GM21526 (cell line): ENCODE data around the gene SLAIN2.
"Not testable (repeated sequence)": the region's sequence is repeated elsewhere in the genome, so short reads cannot be mapped to it uniquely, and the experiment has no call there.

Experiments used
- ATAC-seq: cut with Tn5 transposase; IDR thresholded peaks from one replicate; pipeline ENCODE4 v1.9.1; 2021; ENCODE audit warnings: moderate library complexity; ENCODE audit not compliant: unreplicated experiment, low FRiP score

The SLAIN2 gene

GRCh38 chr4:48340965-48341775, at the start of gene SLAIN2:
SLAIN2 (plus strand) TSS chr4:48341529; CDS start chr4:48341740, 211 bp downstream.
- ATAC-seq: peak; percentile 86

DNA sequence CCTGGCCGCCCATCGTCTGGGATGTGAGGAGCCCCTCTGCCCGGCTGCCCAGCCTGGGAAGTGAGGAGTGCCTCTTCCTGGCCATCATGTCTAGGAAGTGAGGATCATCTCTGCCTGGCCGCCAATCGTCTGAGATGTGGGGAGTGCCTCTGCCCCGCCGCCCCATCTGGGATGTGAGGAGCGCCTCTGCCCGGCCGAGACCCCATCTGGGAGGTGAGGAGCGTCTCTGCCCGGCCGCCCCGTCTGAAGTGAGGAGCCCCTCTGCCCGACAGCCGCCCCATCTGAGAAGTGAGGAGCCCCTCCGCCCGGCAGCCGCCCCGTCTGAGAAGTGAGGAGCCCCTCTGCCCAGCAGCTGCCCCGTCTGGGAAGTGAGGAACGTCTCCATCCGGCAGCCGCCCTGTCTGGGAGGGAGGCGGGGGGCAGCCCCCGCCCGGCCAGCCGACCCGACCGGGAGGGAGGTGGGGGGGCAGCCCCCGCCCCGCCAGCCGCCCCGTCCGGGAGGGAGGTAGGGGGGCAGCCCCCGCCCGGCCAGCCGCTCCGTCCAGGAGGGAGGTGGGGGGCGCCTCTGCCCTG, 49.0 kb upstream of the SLAIN2 start:
- ATAC-seq: not testable (repeated sequence)

DNA sequence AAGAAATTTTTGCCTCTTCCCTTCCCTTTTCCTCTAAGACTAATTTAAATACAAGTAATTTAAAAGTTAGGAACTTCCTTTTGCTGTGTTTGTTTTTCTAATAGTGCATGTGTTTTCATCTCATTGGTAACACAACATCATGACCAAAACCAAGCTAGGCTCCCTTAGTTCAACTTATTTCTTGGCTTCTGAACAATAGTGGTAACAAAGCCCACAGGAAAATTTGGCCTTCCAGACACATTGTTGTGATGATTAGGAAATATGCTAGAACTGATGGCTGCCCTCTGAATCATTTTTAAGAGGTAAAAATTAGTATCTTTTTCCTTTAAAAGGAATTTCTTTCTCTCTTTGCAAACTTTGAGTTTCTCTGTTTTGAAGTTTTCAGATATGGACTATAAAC, 46.2 kb upstream of the SLAIN2 start:
- no peak for ATAC-seq

GRCh38 chr4:48296365-48296764, 45.0 kb upstream of the SLAIN2 start:
- peak; percentile 89 for ATAC-seq

DNA sequence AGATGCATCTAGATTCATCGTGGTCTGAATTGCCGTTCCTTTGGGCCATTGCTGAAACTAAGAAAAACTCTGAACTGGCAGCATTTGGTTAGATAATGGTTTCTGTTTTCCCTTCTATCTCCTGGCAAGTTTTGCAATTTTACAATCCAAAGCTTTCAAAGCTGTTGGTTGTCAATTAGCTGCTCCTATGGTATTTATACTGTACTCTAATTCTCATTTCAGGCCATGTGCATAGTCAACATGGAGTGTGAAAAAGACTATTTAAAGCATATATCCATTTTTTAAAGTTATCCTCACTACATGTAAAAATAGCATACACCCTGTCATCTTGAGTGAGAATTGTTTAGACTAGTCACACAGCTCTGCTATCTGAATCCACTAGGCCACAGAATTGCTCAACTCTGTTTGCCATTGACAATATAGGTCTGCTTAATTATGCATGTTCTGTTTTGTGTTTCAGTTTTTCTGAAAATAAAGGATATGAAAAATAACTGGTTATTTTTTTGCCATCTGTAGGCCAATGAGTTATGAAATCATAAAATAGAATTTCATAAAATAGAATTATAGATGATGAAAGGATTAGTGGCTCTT, 44.0 kb upstream of the SLAIN2 start:
- no peak for ATAC-seq

GRCh38 chr4:48299560-48299959, 41.8 kb upstream of the SLAIN2 start:
- ATAC-seq: no peak

DNA sequence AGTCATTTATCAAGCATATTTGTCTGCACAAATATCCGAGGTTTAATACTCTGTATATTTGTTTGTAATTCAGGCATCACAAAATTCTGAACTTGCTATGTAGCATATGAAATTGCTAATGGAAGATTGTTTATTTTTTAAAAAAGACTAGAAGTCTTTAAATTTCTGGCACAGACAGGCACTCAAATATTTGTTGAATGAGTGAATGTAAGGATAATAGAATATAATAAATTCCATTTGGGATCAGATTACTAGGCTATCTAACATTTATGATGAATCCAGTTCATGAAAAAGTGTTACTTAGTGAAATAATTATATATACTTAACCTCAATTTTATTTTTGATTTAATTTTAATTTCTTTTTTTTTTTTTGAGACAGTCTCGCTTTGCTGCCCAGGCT, 41.3 kb upstream of the SLAIN2 start:
- no peak for ATAC-seq

GRCh38 chr4:48305508-48305907, 35.8 kb upstream of the SLAIN2 start:
- no peak for ATAC-seq

- no peak for ATAC-seq
Observed at GRCh38 chr4:48307528-48307927, 33.8 kb upstream of the SLAIN2 start.

DNA sequence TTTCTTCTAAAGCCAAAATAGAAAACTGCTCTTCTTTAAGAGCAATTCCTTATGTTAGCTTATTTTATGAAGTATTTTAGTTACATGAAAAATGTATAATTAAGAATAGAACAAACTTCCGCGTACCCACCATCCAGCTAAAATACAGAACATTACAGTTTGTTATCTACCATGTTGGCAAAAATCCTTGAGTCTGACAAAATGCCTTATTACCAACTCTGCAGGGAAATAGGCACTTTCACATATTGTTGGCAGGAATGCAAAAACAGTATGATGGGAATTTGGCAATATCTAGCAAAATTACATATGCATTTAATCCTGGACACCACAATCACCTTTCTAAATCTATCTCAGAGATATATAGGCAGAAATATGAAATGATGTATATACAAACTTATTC, 32.4 kb upstream of the SLAIN2 start:
- no peak for ATAC-seq

DNA sequence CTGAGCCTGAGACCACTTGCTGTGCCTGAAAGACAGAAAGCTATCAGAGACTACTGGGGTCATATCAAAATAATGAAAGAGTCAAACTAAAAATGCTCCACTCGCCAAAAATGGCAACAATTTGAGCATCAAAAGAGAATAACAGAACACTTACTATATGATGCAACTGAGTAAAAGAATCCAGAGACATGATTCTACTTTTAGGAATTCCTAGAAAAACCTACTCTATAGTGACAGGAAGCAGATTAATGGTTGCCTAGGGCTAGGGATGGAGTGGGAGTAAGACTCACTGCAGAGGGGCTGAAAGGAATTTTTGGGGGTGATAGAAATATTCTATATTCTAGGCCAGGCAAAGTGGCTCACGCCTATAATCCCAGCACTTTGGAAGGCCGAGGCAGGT, 29.4 kb upstream of the SLAIN2 start:
- no peak for ATAC-seq

DNA sequence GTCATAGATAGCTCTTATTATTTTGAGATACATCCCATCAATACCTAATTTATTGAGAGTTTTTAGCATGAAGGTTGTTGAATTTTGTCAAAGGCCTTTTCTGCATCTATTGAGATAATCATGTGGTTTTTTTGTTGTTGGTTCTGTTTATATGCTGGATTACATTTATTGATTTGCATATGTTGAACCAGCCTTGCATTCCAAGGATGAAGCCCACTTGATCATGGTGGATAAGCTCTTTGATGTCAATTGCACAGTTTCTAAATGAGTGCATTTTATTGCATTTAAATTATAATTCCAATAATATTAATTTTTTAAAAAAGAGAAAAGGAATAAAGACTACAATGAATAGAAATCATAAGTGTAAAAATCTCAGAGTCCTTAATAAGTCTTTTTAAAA, 26.6 kb upstream of the SLAIN2 start:
- ATAC-seq: not testable (repeated sequence)

- peak; percentile 69 for ATAC-seq
Observed at GRCh38 chr4:48315728-48316630, 25.4 kb upstream of the SLAIN2 start.

GRCh38 chr4:48321312-48321711, 20.0 kb upstream of the SLAIN2 start:
- ATAC-seq: no peak

GRCh38 chr4:48322063-48322462, 19.3 kb upstream of the SLAIN2 start:
- ATAC-seq: no peak

DNA sequence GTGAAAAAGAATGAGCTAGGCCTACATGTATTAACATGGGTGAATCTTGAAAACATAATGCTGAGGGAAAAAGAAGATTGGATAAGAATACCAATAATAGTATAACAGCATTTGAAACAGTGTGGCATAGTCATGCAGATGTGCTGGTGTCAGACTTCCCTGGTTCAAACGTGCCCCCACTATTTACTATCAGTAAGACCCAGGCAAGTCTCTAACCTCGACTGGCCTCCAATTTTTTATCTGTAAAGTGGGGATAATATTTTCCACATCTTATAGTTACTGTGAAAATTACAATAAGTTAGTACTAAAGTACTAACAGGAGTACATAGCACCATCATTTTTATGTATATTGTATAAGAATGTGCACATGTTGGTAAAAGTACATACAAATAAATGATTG, 17.0 kb upstream of the SLAIN2 start:
- ATAC-seq: no peak

GRCh38 chr4:48329193-48329592, 12.1 kb upstream of the SLAIN2 start:
- ATAC-seq: no peak

DNA sequence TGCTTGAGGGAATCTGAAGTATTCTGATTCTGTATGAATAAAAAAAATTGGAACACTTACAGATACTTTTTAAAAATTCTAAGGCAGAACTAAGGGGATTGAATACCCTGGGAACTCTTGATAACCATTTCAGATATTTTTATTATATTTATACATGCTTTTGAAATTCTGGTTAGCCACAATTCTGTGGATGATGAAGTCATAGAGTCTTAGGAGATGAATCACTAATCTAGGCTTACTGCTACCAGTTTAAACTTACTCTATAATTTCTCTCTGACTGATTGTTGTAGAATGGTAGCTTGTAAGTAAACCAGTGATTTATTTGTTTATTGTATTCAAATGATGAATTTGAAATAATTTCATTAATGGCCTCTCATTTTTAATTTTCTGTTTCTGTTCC, 11.4 kb upstream of the SLAIN2 start:
- no peak for ATAC-seq

DNA sequence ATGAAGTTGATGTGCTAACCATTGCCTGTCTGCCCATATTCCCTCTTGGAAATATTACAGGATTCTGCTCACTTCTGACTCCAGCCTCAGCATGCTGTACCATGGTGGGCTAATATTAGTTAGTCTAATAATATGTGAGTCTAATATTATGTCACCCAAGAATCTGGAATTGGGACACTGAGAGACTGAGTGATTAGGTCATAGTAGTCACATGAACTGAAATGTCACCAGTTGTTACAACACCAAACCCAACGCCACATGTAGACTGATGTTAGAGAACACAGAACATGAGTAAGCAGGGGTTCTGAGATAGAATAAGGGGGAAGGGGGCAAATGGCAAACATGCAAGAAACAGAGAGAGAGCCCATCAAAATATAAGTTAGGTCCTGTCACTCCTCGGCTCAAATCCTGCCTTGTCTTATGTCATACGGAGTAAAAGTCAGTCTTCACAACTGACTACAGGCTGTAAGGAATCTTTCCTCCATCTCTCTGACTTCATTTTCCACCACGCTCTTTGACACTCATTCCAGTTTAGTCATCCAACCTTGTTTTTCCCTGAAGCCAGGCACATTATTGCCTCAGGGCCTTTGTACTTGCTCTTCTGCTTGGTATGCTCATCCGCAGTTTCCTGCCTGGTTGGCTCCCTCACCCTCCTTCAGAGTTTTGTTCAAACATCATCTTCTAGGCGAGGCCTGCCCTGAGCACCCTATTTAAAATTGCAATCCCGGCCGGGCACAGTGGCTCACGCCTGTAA, 9.6 kb upstream of the SLAIN2 start:
- ATAC-seq: no peak

DNA sequence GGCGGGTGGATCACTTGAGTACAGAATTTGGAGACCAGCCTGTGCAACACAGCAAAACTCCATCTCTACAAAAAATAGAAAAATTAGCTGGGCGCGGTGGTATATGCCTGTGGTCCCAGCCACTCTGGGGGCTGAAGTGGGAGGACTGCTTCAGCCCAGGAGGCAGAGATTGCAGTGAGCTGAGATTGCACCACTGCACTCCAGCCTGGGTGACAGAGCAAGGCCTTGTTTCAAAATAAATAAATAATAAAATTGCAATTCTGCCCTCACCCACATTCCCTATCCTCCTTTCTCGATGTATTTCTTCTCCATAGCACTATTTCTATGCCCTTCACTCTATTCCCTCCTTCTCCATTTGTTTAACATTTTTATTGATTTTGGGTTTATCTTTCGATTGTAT, 8.7 kb upstream of the SLAIN2 start:
- ATAC-seq: no peak
